K562 (cell line): Measurements from ENCODE around the gene TNNI2. TPM values are rescaled to one million over a fixed set of nuclear protein-coding genes. Genes with fewer than 3 reads are reported as not detected.

Source experiments
- ATAC-seq: fragments of 200-7000 bp; cut with Tn5 transposase; 3 replicates; pipeline ENCODE4 v1.9.1; 2020; ENCODE audit warnings: moderate library complexity
- BruUV-seq: library from RNA; stranded (reverse); fragments of 400-500 nt; replicated peaks from 2 replicates; lab custom pipeline; 2021; lab: Mats Ljungman, UMichigan
- CTCF ChIA-PET: fragments of 300-600 bp; formaldehyde crosslinking; extraction: SDS; loops from one replicate; lab custom pipeline; 2021; ENCODE audit warnings: low intra/inter-chr PET ratio; lab: Yijun Ruan, JAX
- POLR2A ChIA-PET: fragments of 300-600, 350-650 bp; sonication (Branson Sonifier 250); formaldehyde crosslinking; extraction: SDS; loops from one replicate; lab custom pipeline; 2021; ENCODE audit warnings: antibody characterized with exemption, inconsistent platforms; lab: Yijun Ruan, JAX
- DNase-seq, 4 experiments: peaks; one replicate each; pipeline versions ENCODE4 v3.0.0 to v3.0.0-alpha.2; 2011 to 2018; ENCODE audit warnings: low spot score in 3 of 4, mixed read lengths in 3 of 4; ENCODE audit errors: extremely low read depth in 1 of 4
- FAIRE-seq: peaks from 2 replicates; lab custom pipeline; 2011; peaks lifted over from hg19 to GRCh38; lab: Jason Lieb, UNC
- H2AFZ ChIP-seq: 2 replicates; pipeline ENCODE4 v1.6.0; 2011; ENCODE audit warnings: low read depth, low read length, control low read depth, inconsistent platforms
- H3K27ac ChIP-seq: fragments of 200-600 bp; 3 replicates; pipeline ENCODE4 v1.8.0; 2011; ENCODE audit warnings: low read depth, mild to moderate bottlenecking, control low read depth, inconsistent platforms, low read length, moderate library complexity, mixed read lengths; ENCODE audit errors: extremely low read depth
- H3K27me3 ChIP-seq, 2 experiments: fragments of 300-600 bp in 1 of 2; 2 replicates in 1 of 2; 3 replicates in 1 of 2; pipeline versions ENCODE4 v1.6.0 to v1.8.0; 2011; ENCODE audit warnings: inconsistent platforms in 2 of 2, low read length in 2 of 2, mild to moderate bottlenecking in 1 of 2, mixed read lengths in 1 of 2, moderate library complexity in 1 of 2; ENCODE audit not compliant: control insufficient read depth in 2 of 2, insufficient read depth in 2 of 2
- H3K36me3 ChIP-seq: fragments of 300-600 bp; 3 replicates; pipeline ENCODE4 v1.8.0; 2011; ENCODE audit warnings: mild to moderate bottlenecking, low read length, inconsistent platforms; ENCODE audit not compliant: control insufficient read depth, insufficient read depth
- H3K4me1 ChIP-seq, 2 experiments: fragments of 200-600 bp in 1 of 2; replicated peaks in 1 of 2; 2 replicates in 1 of 2; 3 replicates in 1 of 2; pipeline versions ENCODE4 v1.5.1 to v1.8.0; 2011; ENCODE audit warnings: inconsistent platforms in 2 of 2, low read length in 2 of 2, mild to moderate bottlenecking in 1 of 2, mixed read lengths in 1 of 2, moderate library complexity in 1 of 2; ENCODE audit not compliant: control insufficient read depth in 2 of 2, insufficient read depth in 2 of 2
- H3K4me2 ChIP-seq: 2 replicates; pipeline ENCODE4 v1.6.1; 2011; ENCODE audit warnings: low read length, control low read depth, inconsistent platforms, mixed read lengths; ENCODE audit not compliant: insufficient read depth
- H3K4me3 ChIP-seq: fragments of 200-600 bp; sonication (generic), shearing (Covaris generic); 2 replicates; pipeline ENCODE4 v1.5.1; 2016; ENCODE audit warnings: control low read depth, inconsistent platforms
- H3K79me2 ChIP-seq: fragments of 200-600 bp; 3 replicates; pipeline ENCODE4 v1.8.0; 2011; ENCODE audit warnings: low read length, inconsistent platforms; ENCODE audit not compliant: control insufficient read depth, insufficient read depth
- H3K9ac ChIP-seq, 2 experiments: 2 replicates each; pipeline versions ENCODE4 v1.6.0 to v1.6.1; 2011; ENCODE audit warnings: low read depth in 2 of 2, low read length in 2 of 2, control low read depth in 1 of 2, inconsistent platforms in 1 of 2, mild to moderate bottlenecking in 1 of 2, mixed read lengths in 1 of 2; ENCODE audit not compliant: insufficient read depth in 1 of 2
- H3K9me1 ChIP-seq: one replicate; pipeline ENCODE4 v1.6.0; 2011; ENCODE audit warnings: inconsistent platforms, mild to moderate bottlenecking, low read length, moderate library complexity; ENCODE audit not compliant: control insufficient read depth, insufficient read depth
- H3K9me3 ChIP-seq: replicated peaks from 2 replicates; pipeline ENCODE4 v1.5.1; 2011; ENCODE audit warnings: low read depth, low read length, inconsistent platforms; ENCODE audit not compliant: control insufficient read depth, insufficient read depth
- H4K20me1 ChIP-seq: replicated peaks from 2 replicates; pipeline ENCODE4 v1.6.1; 2011; ENCODE audit warnings: low read length, inconsistent platforms, mixed read lengths; ENCODE audit not compliant: control insufficient read depth, insufficient read depth
- XRCC4 ChIP-seq: IDR thresholded peaks from one replicate; pipeline ENCODE4 v1.6.1; 2011; ENCODE audit not compliant: insufficient read depth, insufficient read length; ENCODE audit errors: extremely low read depth
- ZKSCAN1 ChIP-seq: fragments of 150-350 bp; IDR thresholded peaks from 2 replicates; pipeline ENCODE4 v1.6.1; 2016; ENCODE audit warnings: low read depth, low read length
- WGBS: fragments of 100-300 bp; shearing (Covaris generic); methylation state at CpG from one replicate; pipeline ENCODE4 v1.1.6; 2016; ENCODE audit warnings: low coverage, mixed read lengths; ENCODE audit not compliant: insufficient coverage; ENCODE audit errors: missing lambda C conversion rate; 5-methylcytosine and 5-hydroxymethylcytosine counted together
- in situ Hi-C: fragments of 300-500 bp; cut with MboI; formaldehyde crosslinking; loops from 4 replicates; pipeline ENCODE4 v1.15.0; 2018; ENCODE audit warnings: inconsistent platforms, mixed read lengths
- intact Hi-C: fragments of 100-400 bp; cut with micrococcal nuclease; formaldehyde crosslinking; loops from 2 replicates; pipeline ENCODE4 v1.14.2; 2022
- polyA plus RNA-seq, 8 experiments: library from polyadenylated mRNA; depleted of rRNA in 4 of 8; stranded (reverse) in 5 of 8; unstranded in 3 of 8; fragments of >200 nt; fragmentation: Nextera tagmentation in 2 of 8; fragmentation: Illumina TruSeq in 1 of 8; extraction: Ambion mirVana in 2 of 8; extraction: Trizol in 1 of 8; gene quantifications; 2 replicates each; pipeline versions ENCODE4 v1.2.1 to v1.2.3, GENCODE V29; 2011 to 2014; ENCODE audit warnings: inconsistent platforms in 1 of 8, missing spikeins in 1 of 8
- total RNA-seq, 7 experiments: library from RNA; depleted of rRNA in 6 of 7; stranded (reverse); fragments of >200 nt in 6 of 7; fragmentation: Illumina TruSeq in 2 of 7; extraction: Trizol in 2 of 7; gene quantifications; 2 replicates each; pipeline versions ENCODE4 v1.2.1 to v1.2.3, GENCODE V29; 2011 to 2021; ENCODE audit warnings: low replicate concordance in 1 of 7
- TF ChIP-seq, protein P1 (sequence below): sonication (generic); formaldehyde crosslinking; IDR thresholded peaks from 2 replicates; pipeline ENCODE4 v1.8.0; 2022; ENCODE audit warnings: missing genetic modification reagents, mild to moderate bottlenecking, moderate library complexity, borderline replicate concordance
- TF ChIP-seq, protein P2 (sequence below): sonication (generic); formaldehyde crosslinking; IDR thresholded peaks from 2 replicates; pipeline ENCODE4 v1.9.0; 2022; ENCODE audit warnings: mild to moderate bottlenecking, missing genetic modification reagents
- TF ChIP-seq, protein P3 (sequence below): fragments of 250-450 bp; sonication (Bioruptor Pico); IDR thresholded peaks from 2 replicates; pipeline ENCODE4 v1.9.0; 2021; ENCODE audit warnings: mild to moderate bottlenecking, inconsistent platforms
- TF ChIP-seq, protein P4 (sequence below): fragments of 200-800 bp; sonication (Bioruptor generic); IDR thresholded peaks from 2 replicates; pipeline ENCODE4 v1.6.1; 2016; ENCODE audit warnings: missing genetic modification characterization, missing compliant biosample characterization
- TF ChIP-seq, protein P5 (sequence below), 2 experiments: IDR thresholded peaks; 2 replicates each; pipeline ENCODE4 v1.6.1; 2011; ENCODE audit warnings: borderline replicate concordance in 1 of 2, control low read depth in 1 of 2, low read depth in 1 of 2, low read length in 1 of 2, mild to moderate bottlenecking in 1 of 2, mixed read lengths in 1 of 2, moderate library complexity in 1 of 2; ENCODE audit not compliant: insufficient read depth in 1 of 2, insufficient read length in 1 of 2, poor library complexity in 1 of 2, severe bottlenecking in 1 of 2; ENCODE audit errors: extremely low read depth in 1 of 2

TNNI2 gene
- total and polyA plus RNA-seq, 9 of the 15 experiments (the other 6 are each of a cell fraction or from before 2014, with no cell fraction given) = not detected

DNA sequence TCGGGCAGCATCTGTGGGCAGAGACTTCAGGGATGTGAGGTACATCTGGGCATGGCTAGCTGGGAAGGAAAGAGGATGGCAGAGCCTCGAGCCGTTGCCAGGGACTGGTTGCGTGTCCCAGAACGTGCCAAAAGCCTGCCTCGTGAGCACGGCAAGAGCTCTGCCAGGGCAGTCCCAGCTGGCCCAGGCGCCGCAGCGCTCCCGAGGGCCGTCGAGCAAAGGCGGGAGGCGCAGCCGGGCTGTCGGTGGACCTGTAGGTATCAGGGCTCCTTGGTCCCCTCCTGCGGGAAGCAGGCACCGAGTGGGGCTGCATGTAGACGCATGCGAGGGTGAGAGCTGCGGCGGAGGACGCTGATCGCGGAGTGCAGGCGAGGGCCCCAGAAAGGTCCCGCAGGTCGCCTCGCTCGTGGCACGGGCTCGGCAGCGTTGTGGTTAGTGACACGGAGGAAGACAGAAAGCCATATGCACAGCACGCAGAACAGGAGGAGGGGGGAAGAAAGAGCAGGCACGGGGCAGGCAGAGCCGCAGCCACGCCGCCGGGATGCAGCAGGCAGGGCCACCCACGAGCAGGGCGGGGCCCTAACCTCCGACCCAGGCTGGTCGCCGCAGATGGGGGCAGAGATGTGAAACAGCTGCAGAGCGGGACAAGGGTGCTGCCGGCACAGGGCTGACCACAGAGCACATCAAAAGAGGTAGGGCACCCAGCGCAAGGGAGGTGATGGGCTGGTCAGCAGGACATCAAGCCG lies 32.1 kb downstream of the TNNI2 start:
- peak; percentile 59 for ATAC-seq
- H3K4me1 ChIP-seq = peaks cover 0 to 35% of the 10 kb centered on the region in 2 experiments; a peak in 2 of 5 replicates

More for the DNA sequence above, 32.1 kb downstream of the TNNI2 start:
- DNase-seq (peak in 3 of 4 experiments; percentile 25 to 72 (median 71)), FAIRE-seq (no peak)
- Histone ChIP-seq H2AFZ (no peak overlapping the region), H3K9me3 (no peaks in the 10 kb centered on the region), H3K79me2 (no peaks in the 10 kb centered on the region), H3K27ac (no peak overlapping the region), H3K4me2 (no peak overlapping the region), H3K9me1 (no peaks in the 10 kb centered on the region), H3K36me3 (no peaks in the 10 kb centered on the region), H3K9ac (no peak overlapping the region; a peak in 1 of 4 replicates), H3K27me3 (peaks cover 15 to 65% of the 10 kb centered on the region in 2 experiments; a peak in 4 of 5 replicates), H4K20me1 (0 out of 2 replicates have a peak, but pooled peaks cover 5% of the 10 kb centered on the region), H3K4me3 (no peak overlapping the region)
- TF ChIP-seq ZKSCAN1 (peak; percentile 44; the same call in 1 of the 2 replicates), XRCC4 (no peak)
- TF ChIP-seq, protein P1, sequence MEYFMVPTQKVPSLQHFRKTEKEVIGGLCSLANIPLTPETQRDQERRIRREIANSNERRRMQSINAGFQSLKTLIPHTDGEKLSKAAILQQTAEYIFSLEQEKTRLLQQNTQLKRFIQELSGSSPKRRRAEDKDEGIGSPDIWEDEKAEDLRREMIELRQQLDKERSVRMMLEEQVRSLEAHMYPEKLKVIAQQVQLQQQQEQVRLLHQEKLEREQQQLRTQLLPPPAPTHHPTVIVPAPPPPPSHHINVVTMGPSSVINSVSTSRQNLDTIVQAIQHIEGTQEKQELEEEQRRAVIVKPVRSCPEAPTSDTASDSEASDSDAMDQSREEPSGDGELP (CRISPR knock-in tag) = peak; percentile 79
- TF ChIP-seq, protein P2, sequence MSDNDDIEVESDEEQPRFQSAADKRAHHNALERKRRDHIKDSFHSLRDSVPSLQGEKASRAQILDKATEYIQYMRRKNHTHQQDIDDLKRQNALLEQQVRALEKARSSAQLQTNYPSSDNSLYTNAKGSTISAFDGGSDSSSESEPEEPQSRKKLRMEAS = peak; percentile 42; the same call in 1 of the 2 replicates
- TF ChIP-seq, protein P3, sequence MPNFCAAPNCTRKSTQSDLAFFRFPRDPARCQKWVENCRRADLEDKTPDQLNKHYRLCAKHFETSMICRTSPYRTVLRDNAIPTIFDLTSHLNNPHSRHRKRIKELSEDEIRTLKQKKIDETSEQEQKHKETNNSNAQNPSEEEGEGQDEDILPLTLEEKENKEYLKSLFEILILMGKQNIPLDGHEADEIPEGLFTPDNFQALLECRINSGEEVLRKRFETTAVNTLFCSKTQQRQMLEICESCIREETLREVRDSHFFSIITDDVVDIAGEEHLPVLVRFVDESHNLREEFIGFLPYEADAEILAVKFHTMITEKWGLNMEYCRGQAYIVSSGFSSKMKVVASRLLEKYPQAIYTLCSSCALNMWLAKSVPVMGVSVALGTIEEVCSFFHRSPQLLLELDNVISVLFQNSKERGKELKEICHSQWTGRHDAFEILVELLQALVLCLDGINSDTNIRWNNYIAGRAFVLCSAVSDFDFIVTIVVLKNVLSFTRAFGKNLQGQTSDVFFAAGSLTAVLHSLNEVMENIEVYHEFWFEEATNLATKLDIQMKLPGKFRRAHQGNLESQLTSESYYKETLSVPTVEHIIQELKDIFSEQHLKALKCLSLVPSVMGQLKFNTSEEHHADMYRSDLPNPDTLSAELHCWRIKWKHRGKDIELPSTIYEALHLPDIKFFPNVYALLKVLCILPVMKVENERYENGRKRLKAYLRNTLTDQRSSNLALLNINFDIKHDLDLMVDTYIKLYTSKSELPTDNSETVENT (CRISPR knock-in tag) = no peak
- TF ChIP-seq, protein P4, sequence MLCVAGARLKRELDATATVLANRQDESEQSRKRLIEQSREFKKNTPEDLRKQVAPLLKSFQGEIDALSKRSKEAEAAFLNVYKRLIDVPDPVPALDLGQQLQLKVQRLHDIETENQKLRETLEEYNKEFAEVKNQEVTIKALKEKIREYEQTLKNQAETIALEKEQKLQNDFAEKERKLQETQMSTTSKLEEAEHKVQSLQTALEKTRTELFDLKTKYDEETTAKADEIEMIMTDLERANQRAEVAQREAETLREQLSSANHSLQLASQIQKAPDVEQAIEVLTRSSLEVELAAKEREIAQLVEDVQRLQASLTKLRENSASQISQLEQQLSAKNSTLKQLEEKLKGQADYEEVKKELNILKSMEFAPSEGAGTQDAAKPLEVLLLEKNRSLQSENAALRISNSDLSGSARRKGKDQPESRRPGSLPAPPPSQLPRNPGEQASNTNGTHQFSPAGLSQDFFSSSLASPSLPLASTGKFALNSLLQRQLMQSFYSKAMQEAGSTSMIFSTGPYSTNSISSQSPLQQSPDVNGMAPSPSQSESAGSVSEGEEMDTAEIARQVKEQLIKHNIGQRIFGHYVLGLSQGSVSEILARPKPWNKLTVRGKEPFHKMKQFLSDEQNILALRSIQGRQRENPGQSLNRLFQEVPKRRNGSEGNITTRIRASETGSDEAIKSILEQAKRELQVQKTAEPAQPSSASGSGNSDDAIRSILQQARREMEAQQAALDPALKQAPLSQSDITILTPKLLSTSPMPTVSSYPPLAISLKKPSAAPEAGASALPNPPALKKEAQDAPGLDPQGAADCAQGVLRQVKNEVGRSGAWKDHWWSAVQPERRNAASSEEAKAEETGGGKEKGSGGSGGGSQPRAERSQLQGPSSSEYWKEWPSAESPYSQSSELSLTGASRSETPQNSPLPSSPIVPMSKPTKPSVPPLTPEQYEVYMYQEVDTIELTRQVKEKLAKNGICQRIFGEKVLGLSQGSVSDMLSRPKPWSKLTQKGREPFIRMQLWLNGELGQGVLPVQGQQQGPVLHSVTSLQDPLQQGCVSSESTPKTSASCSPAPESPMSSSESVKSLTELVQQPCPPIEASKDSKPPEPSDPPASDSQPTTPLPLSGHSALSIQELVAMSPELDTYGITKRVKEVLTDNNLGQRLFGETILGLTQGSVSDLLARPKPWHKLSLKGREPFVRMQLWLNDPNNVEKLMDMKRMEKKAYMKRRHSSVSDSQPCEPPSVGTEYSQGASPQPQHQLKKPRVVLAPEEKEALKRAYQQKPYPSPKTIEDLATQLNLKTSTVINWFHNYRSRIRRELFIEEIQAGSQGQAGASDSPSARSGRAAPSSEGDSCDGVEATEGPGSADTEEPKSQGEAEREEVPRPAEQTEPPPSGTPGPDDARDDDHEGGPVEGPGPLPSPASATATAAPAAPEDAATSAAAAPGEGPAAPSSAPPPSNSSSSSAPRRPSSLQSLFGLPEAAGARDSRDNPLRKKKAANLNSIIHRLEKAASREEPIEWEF (CRISPR knock-in tag) = no peak
- TF ChIP-seq, protein P5, sequence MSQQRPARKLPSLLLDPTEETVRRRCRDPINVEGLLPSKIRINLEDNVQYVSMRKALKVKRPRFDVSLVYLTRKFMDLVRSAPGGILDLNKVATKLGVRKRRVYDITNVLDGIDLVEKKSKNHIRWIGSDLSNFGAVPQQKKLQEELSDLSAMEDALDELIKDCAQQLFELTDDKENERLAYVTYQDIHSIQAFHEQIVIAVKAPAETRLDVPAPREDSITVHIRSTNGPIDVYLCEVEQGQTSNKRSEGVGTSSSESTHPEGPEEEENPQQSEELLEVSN (IDR thresholded peaks at IDR 0.05; ENCODE audit: borderline replicate concordance in 1 of 2, extremely low read depth in 1 of 2, insufficient read depth in 1 of 2, insufficient read length in 1 of 2, low read depth in 1 of 2, low read length in 1 of 2, poor library complexity in 1 of 2, severe bottlenecking in 1 of 2) = peak in 1 of 2 experiments; percentile 7
- in situ Hi-C loops = loop anchor here (10.0 kb wide), 1 partner anchor 134 kb away; no protein-coding TSS in a partner anchor
- WGBS = 1% methylated on average over 31 of the region's 50 CpGs
- CTCF ChIA-PET = no interaction called here
- POLR2A ChIA-PET = interaction anchor here (0.7 to 1.1 kb wide), 2 partner anchors 11 to 33 kb away, joined by 3 read pairs; no protein-coding TSS in a partner anchor
- no TSS peak for BruUV-seq
- intact Hi-C loops = no loop called here
